ENCODE measurements around the gene SLC26A3.

SLC26A3 gene

DNA sequence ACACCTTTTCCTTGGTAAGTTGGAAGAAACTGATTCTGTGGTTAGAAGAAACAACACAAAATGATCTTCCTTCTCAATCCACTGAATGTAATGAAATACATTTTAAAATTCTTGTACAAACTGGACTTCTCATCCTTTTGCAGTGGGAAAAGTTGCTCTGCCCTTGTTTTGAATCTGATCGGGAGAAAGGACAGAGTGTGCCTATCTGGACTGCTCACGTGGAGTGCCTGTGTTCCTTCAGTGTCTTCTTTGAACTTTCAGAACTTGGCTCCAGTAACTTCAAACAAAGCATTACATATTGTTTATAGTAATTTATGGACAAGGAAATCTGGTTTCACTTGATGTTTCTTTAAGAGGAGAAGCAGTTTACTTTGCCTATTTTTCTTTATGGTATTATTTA lies 17.1 kb downstream of the SLC26A3 start:
- H4K12ac ChIP-seq (ENCODE audit: low read depth, low read length): no peak overlapping the region
- H4K91ac ChIP-seq (ENCODE audit: low read depth, low read length): no peak overlapping the region
- no peak overlapping the region for H3K4me3 ChIP-seq (ENCODE audit: low read depth, low read length)
- no CpG with 5 or more reads among the region's 2 CpGs for WGBS (ENCODE audit: extremely low coverage, insufficient coverage, insufficient read length)
- H2BK120ac ChIP-seq (ENCODE audit: insufficient read depth, low read length, poor library complexity): no peak overlapping the region
- H3K18ac ChIP-seq (ENCODE audit: low read length): no peak overlapping the region
- no peaks in the 10 kb centered on the region for H3K9me3 ChIP-seq (ENCODE audit: insufficient read depth, low read depth, low read length)
- no peak overlapping the region for H3K27ac ChIP-seq (ENCODE audit: low read depth, low read length)
- no peak overlapping the region for H3K4ac ChIP-seq (ENCODE audit: low read depth, low read length)
- H4K8ac ChIP-seq (ENCODE audit: low read depth, low read length): no peak overlapping the region
- H3K36me3 ChIP-seq (ENCODE audit: control insufficient read depth in 1 of 2, insufficient read depth in 2 of 2, low read length in 2 of 2): no peaks in the 10 kb centered on the region
- DNase-seq: no peak
- no peak overlapping the region for H2AFZ ChIP-seq (ENCODE audit: insufficient read depth, low read length, poor library complexity)
- H3K23ac ChIP-seq (ENCODE audit: low read length): no peak overlapping the region
- no peak overlapping the region for H2BK5ac ChIP-seq (ENCODE audit: low read depth, low read length, poor library complexity)
- no peaks in the 10 kb centered on the region for H3K27me3 ChIP-seq (ENCODE audit: insufficient read depth, low read length)
- no peak overlapping the region for H2BK12ac ChIP-seq (ENCODE audit: low read length)
- no peak overlapping the region for H3K9ac ChIP-seq (ENCODE audit: low read length)
- no peaks in the 10 kb centered on the region for H3K79me2 ChIP-seq (ENCODE audit: control insufficient read depth, insufficient read depth, low read length, poor library complexity)
- no peak overlapping the region for H3K14ac ChIP-seq (ENCODE audit: low read length)
- no peak overlapping the region for H2AK5ac ChIP-seq (ENCODE audit: low read length)
- H3K4me2 ChIP-seq (ENCODE audit: low read length): no peak overlapping the region
- no peaks in the 10 kb centered on the region for H3K79me1 ChIP-seq (ENCODE audit: low read length)
- H3K4me1 ChIP-seq (ENCODE audit: control insufficient read depth in 1 of 2, insufficient read depth in 2 of 2, low read length in 2 of 2): no peaks in the 10 kb centered on the region

DNA sequence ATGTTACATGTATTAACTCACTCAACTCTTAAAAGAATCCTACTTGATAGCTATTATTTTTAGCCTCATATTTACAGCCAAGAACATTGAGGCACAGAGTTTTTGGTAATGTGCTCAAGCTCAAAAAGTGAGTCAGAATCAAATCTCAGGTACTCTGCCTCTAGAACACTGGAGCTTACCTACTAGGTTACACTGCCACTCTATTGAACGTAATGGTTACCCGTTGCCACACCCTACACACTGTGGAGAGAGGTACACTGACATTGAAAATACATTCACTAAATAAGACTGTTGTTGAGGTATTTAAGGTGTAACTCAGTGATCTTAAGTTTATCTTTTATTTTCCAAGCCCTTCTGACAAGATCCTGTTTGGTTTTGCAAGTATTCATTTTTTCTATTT lies 17.9 kb downstream of the SLC26A3 start:
- no peak for DNase-seq
- H3K4me1 ChIP-seq (ENCODE audit: control insufficient read depth in 1 of 2, insufficient read depth in 2 of 2, low read length in 2 of 2): no peaks in the 10 kb centered on the region

DNA sequence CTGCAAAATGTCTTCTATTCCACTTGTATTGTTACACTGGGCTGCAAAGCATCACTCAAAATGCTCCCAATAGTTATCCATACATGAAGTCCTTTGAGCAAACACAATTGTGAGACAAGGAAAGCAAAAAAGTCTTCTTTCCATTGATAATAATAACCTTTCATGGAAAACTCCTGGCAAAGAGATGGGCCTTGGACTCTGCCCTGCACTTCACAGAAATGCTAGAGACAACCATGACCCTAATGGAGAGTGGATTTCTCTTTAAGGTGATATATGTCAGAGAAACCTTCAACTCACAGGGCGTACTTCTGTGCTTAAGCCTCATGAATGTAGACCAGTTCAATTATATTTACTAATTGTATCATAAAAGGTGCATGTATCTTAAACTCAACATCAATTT lies 19.4 kb downstream of the SLC26A3 start:
- H3K9me3 ChIP-seq (ENCODE audit: insufficient read depth, low read depth, low read length): no peaks in the 10 kb centered on the region
- H3K4me3 ChIP-seq (ENCODE audit: low read depth, low read length): no peak overlapping the region
- WGBS (ENCODE audit: extremely low coverage, insufficient coverage, insufficient read length): no CpG with 5 or more reads among the region's 1 CpG
- no peak overlapping the region for H2AFZ ChIP-seq (ENCODE audit: insufficient read depth, low read length, poor library complexity)
- H3K79me2 ChIP-seq (ENCODE audit: control insufficient read depth, insufficient read depth, low read length, poor library complexity): no peaks in the 10 kb centered on the region
- no peak overlapping the region for H4K8ac ChIP-seq (ENCODE audit: low read depth, low read length)
- H3K79me1 ChIP-seq (ENCODE audit: low read length): no peaks in the 10 kb centered on the region
- no peak overlapping the region for H2AK5ac ChIP-seq (ENCODE audit: low read length)
- H3K18ac ChIP-seq (ENCODE audit: low read length): no peak overlapping the region
- H4K91ac ChIP-seq (ENCODE audit: low read depth, low read length): no peak overlapping the region
- no peak for DNase-seq
- no peaks in the 10 kb centered on the region for H3K4me1 ChIP-seq (ENCODE audit: control insufficient read depth in 1 of 2, insufficient read depth in 2 of 2, low read length in 2 of 2)
- no peak overlapping the region for H3K4ac ChIP-seq (ENCODE audit: low read depth, low read length)
- no peak overlapping the region for H3K9ac ChIP-seq (ENCODE audit: low read length)
- no peak overlapping the region for H2BK5ac ChIP-seq (ENCODE audit: low read depth, low read length, poor library complexity)
- no peak overlapping the region for H3K23ac ChIP-seq (ENCODE audit: low read length)
- H2BK120ac ChIP-seq (ENCODE audit: insufficient read depth, low read length, poor library complexity): no peak overlapping the region
- H3K27ac ChIP-seq (ENCODE audit: low read depth, low read length): no peak overlapping the region
- no peak overlapping the region for H3K4me2 ChIP-seq (ENCODE audit: low read length)
- no peaks in the 10 kb centered on the region for H3K36me3 ChIP-seq (ENCODE audit: control insufficient read depth in 1 of 2, insufficient read depth in 2 of 2, low read length in 2 of 2)
- no peaks in the 10 kb centered on the region for H3K27me3 ChIP-seq (ENCODE audit: insufficient read depth, low read length)
- no peak overlapping the region for H4K12ac ChIP-seq (ENCODE audit: low read depth, low read length)
- no peak overlapping the region for H2BK12ac ChIP-seq (ENCODE audit: low read length)
- H3K14ac ChIP-seq (ENCODE audit: low read length): no peak overlapping the region

More for the DNA sequence above, 17.9 kb downstream of the SLC26A3 start:
- Histone ChIP-seq H3K14ac (ENCODE audit: low read length) (no peak overlapping the region), H3K79me2 (ENCODE audit: control insufficient read depth, insufficient read depth, low read length, poor library complexity) (no peaks in the 10 kb centered on the region), H3K27me3 (ENCODE audit: insufficient read depth, low read length) (no peaks in the 10 kb centered on the region), H3K9me3 (ENCODE audit: insufficient read depth, low read depth, low read length) (no peaks in the 10 kb centered on the region), H2AFZ (ENCODE audit: insufficient read depth, low read length, poor library complexity) (no peak overlapping the region), H3K4me3 (ENCODE audit: low read depth, low read length) (no peak overlapping the region), H2BK120ac (ENCODE audit: insufficient read depth, low read length, poor library complexity) (no peak overlapping the region), H3K23ac (ENCODE audit: low read length) (no peak overlapping the region), H2AK5ac (ENCODE audit: low read length) (no peak overlapping the region), H3K18ac (ENCODE audit: low read length) (no peak overlapping the region), H4K8ac (ENCODE audit: low read depth, low read length) (no peak overlapping the region), H3K36me3 (ENCODE audit: control insufficient read depth in 1 of 2, insufficient read depth in 2 of 2, low read length in 2 of 2) (no peaks in the 10 kb centered on the region), H3K79me1 (ENCODE audit: low read length) (no peaks in the 10 kb centered on the region), H3K4me2 (ENCODE audit: low read length) (no peak overlapping the region), H4K91ac (ENCODE audit: low read depth, low read length) (no peak overlapping the region), H3K4ac (ENCODE audit: low read depth, low read length) (no peak overlapping the region), H3K27ac (ENCODE audit: low read depth, low read length) (no peak overlapping the region), H2BK12ac (ENCODE audit: low read length) (no peak overlapping the region), H4K12ac (ENCODE audit: low read depth, low read length) (no peak overlapping the region), H3K9ac (ENCODE audit: low read length) (no peak overlapping the region), H2BK5ac (ENCODE audit: low read depth, low read length, poor library complexity) (no peak overlapping the region)
- WGBS (ENCODE audit: extremely low coverage, insufficient coverage, insufficient read length): no CpG with 5 or more reads among the region's 2 CpGs

DNA sequence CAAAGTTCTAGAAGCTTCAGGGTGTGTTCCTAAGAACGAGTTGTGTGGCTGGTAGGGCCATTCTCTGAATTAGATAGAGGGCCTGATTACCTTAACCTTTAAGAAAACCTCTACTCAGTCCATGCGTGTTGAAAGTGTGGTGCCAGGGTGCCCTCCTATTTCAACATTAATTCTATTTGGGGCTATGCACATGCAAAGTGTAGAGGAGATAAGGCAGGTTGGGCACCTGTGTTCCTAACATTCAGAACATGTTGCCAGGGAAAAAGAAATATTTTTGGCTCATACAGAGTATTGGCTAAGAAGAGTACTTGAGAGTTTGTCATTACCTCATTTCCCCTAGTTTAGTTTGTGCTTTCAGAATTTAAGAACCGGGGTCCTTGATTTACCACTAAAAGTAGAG lies 20.6 kb downstream of the SLC26A3 start:
- no peak overlapping the region for H2BK120ac ChIP-seq (ENCODE audit: insufficient read depth, low read length, poor library complexity)
- H4K91ac ChIP-seq (ENCODE audit: low read depth, low read length): no peak overlapping the region
- H3K4me1 ChIP-seq (ENCODE audit: control insufficient read depth in 1 of 2, insufficient read depth in 2 of 2, low read length in 2 of 2): no peaks in the 10 kb centered on the region
- no peak overlapping the region for H4K8ac ChIP-seq (ENCODE audit: low read depth, low read length)
- no peak overlapping the region for H3K4me2 ChIP-seq (ENCODE audit: low read length)
- no CpG with 5 or more reads among the region's 3 CpGs for WGBS (ENCODE audit: extremely low coverage, insufficient coverage, insufficient read length)
- H2BK5ac ChIP-seq (ENCODE audit: low read depth, low read length, poor library complexity): no peak overlapping the region
- H3K14ac ChIP-seq (ENCODE audit: low read length): no peak overlapping the region
- H3K27ac ChIP-seq (ENCODE audit: low read depth, low read length): no peak overlapping the region
- no peak overlapping the region for H2AK5ac ChIP-seq (ENCODE audit: low read length)
- H2AFZ ChIP-seq (ENCODE audit: insufficient read depth, low read length, poor library complexity): no peak overlapping the region
- H3K18ac ChIP-seq (ENCODE audit: low read length): no peak overlapping the region
- H3K79me2 ChIP-seq (ENCODE audit: control insufficient read depth, insufficient read depth, low read length, poor library complexity): no peaks in the 10 kb centered on the region
- no peak overlapping the region for H3K4me3 ChIP-seq (ENCODE audit: low read depth, low read length)
- no peak for DNase-seq
- H2BK12ac ChIP-seq (ENCODE audit: low read length): no peak overlapping the region
- no peak overlapping the region for H4K12ac ChIP-seq (ENCODE audit: low read depth, low read length)
- no peaks in the 10 kb centered on the region for H3K27me3 ChIP-seq (ENCODE audit: insufficient read depth, low read length)
- H3K9ac ChIP-seq (ENCODE audit: low read length): no peak overlapping the region
- no peaks in the 10 kb centered on the region for H3K36me3 ChIP-seq (ENCODE audit: control insufficient read depth in 1 of 2, insufficient read depth in 2 of 2, low read length in 2 of 2)
- no peaks in the 10 kb centered on the region for H3K9me3 ChIP-seq (ENCODE audit: insufficient read depth, low read depth, low read length)
- H3K23ac ChIP-seq (ENCODE audit: low read length): no peak overlapping the region
- no peaks in the 10 kb centered on the region for H3K79me1 ChIP-seq (ENCODE audit: low read length)
- no peak overlapping the region for H3K4ac ChIP-seq (ENCODE audit: low read depth, low read length)
